Smooth muscle cell of the coronary artery (primary cell): ENCODE data around the gene CT83. TPM values are rescaled to one million over a fixed set of nuclear protein-coding genes. Genes with fewer than 3 reads are reported as not detected.

ENCODE experiments used
- total RNA-seq: library from RNA; depleted of rRNA; stranded (reverse); fragments of >200 nt; gene quantifications from 2 replicates; pipeline ENCODE4 v1.2.3, GENCODE V29; 2014; ENCODE audit warnings: low replicate concordance

Gene CT83, protein sequence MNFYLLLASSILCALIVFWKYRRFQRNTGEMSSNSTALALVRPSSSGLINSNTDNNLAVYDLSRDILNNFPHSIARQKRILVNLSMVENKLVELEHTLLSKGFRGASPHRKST
- total RNA-seq: not detected in 2 replicates

GRCh38 chrX:116462822-116463221, at the start of gene CT83:
CT83 (minus strand) TSS chrX:116462976; CDS start chrX:116462856, 120 bp downstream.

DNA sequence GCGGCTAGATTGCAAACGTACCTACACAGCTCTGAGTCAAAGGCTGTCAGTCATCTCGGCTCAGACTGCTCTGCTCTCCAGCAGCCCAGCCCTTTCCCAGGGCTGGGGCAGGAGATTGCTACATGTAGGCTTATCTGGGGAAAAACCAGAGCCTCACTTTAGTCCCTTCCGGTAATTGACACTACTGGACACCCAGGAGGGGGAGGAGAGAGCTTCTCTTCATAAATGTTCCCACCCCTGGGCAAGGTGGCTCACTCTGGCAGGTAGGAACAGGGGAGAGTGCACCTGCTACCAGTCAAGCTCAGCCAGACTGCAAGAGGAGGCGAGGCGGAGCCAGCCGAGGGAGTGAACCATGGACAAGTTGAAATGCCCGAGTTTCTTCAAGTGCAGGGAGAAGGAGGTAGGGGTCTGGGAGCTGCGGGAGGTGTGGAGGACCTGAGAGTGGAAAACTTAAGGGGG, 26.4 kb downstream of the CT83 start, which contains the start of gene SLC6A14:
TSS of gene SLC6A14 (plus strand) at position 249 of the 459 bp plus-strand sequence. CDS start at position 353, 104 bp downstream.

Other genes with a start within 250 kb of the CT83 start
- not detected in 2 replicates for gene SLC6A14, start 26.4 kb downstream of the CT83 start, total RNA-seq